Fibroblast of mammary gland (primary cell): ENCODE results near the gene GMPS.

Experiments used
- DNase-seq: peaks from one replicate; pipeline ENCODE4 v3.0.0-alpha.2; 2010; ENCODE audit warnings: low read depth
- H3K4me3 ChIP-seq: 2 replicates; pipeline ENCODE4 v1.5.1; 2011; ENCODE audit warnings: low read depth, mild to moderate bottlenecking, low read length, moderate library complexity; ENCODE audit not compliant: control insufficient read depth
- CTCF ChIP-seq: conservative IDR thresholded peaks from 2 replicates; pipeline ENCODE4 v1.5.1; 2011; ENCODE audit warnings: low read depth, low read length, inconsistent platforms; ENCODE audit not compliant: control insufficient read depth, insufficient read depth

Gene GMPS

GRCh38 chr3:155978324-155978723 is 107.9 kb downstream of the GMPS start:
- no peak overlapping the region for H3K4me3 ChIP-seq
- no peak for DNase-seq
- peak; percentile 50 for TF ChIP-seq CTCF

- no peak for TF ChIP-seq CTCF
- no peak overlapping the region for H3K4me3 ChIP-seq
- DNase-seq = no peak
Measured at GRCh38 chr3:155979746-155980145, 109.3 kb downstream of the GMPS start.

- TF ChIP-seq CTCF = no peak
- H3K4me3 ChIP-seq = no peak overlapping the region
- no peak for DNase-seq
Measured at GRCh38 chr3:155981669-155982068, 111.2 kb downstream of the GMPS start.

- DNase-seq = no peak
- no peak overlapping the region for H3K4me3 ChIP-seq
- no peak for TF ChIP-seq CTCF
Measured at GRCh38 chr3:155983834-155984474, 113.5 kb downstream of the GMPS start.

GRCh38 chr3:155984791-155985417 is 114.5 kb downstream of the GMPS start:
- no peak for DNase-seq
- no peak for TF ChIP-seq CTCF
- no peak overlapping the region for H3K4me3 ChIP-seq

- TF ChIP-seq CTCF = no peak
- DNase-seq = no peak
- no peak overlapping the region for H3K4me3 ChIP-seq
Measured at GRCh38 chr3:155989536-155989935, 119.1 kb downstream of the GMPS start.

- TF ChIP-seq CTCF = no peak
Measured at GRCh38 chr3:155991212-155991611, 120.8 kb downstream of the GMPS start.

More at GRCh38 chr3:155991212-155991611, 120.8 kb downstream of the GMPS start:
- no peak for DNase-seq
- H3K4me3 ChIP-seq = no peak overlapping the region
